ENCODE data around the gene METTL17. TPM values are rescaled to one million over a fixed set of nuclear protein-coding genes. Genes with fewer than 3 reads are reported as not detected.
A peak's percentile ranks its signal among the peaks of the same experiment; 100 is the strongest.
"Not testable (repeated sequence)": the region's sequence is repeated elsewhere in the genome, so short reads cannot be mapped to it uniquely, and the experiment has no call there.

The METTL17 gene
- total and polyA plus RNA-seq, 7 donors: 24.0 to 103 (median 76.4) TPM

DNA sequence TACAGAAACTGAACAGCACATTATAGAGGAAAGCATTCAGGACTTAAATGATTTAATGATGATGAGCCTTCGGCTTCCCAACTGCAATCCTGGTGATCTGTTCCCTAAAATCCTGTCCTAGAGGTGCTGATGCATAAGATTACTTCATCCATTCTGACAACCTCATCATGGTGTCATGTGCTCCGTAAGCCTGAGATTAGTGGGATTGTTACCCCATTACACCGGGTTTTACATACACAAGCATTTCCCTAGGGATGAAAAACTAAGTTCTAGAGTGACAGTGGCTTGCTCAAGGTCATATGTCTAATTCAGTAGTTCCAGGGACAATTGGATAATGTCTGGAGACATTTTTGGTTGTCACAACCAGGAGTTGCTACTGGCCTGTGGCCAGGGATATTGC, 47.4 kb downstream of the METTL17 start:
- peaks cover 0 to 24% (median 20%) of the 10 kb centered on the region in 4 donors for H3K4me1 ChIP-seq
- intact Hi-C loops (cut with DNase I): no loop called here
- H3K27me3 ChIP-seq: no peaks in the 10 kb centered on the region
- 87 to 94% methylated on average over 3 of the region's 3 CpGs for WGBS, 2 donors
- no peak for DNase-seq
- H3K36me3 ChIP-seq: no peaks in the 10 kb centered on the region
- H3K9me3 ChIP-seq: no peaks in the 10 kb centered on the region
- no peak for TF ChIP-seq EP300 (IDR thresholded peaks at IDR 0.05)
- TF ChIP-seq POLR2AphosphoS5 (IDR thresholded peaks at IDR 0.05): no peak
- no peak for TF ChIP-seq POLR2A (IDR thresholded peaks at IDR 0.05)
- TF ChIP-seq, protein P1, sequence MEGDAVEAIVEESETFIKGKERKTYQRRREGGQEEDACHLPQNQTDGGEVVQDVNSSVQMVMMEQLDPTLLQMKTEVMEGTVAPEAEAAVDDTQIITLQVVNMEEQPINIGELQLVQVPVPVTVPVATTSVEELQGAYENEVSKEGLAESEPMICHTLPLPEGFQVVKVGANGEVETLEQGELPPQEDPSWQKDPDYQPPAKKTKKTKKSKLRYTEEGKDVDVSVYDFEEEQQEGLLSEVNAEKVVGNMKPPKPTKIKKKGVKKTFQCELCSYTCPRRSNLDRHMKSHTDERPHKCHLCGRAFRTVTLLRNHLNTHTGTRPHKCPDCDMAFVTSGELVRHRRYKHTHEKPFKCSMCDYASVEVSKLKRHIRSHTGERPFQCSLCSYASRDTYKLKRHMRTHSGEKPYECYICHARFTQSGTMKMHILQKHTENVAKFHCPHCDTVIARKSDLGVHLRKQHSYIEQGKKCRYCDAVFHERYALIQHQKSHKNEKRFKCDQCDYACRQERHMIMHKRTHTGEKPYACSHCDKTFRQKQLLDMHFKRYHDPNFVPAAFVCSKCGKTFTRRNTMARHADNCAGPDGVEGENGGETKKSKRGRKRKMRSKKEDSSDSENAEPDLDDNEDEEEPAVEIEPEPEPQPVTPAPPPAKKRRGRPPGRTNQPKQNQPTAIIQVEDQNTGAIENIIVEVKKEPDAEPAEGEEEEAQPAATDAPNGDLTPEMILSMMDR (IDR thresholded peaks at IDR 0.05): no peak
- H3K27ac ChIP-seq: peak overlapping the region in 1 of 4 donors; percentile 17
- H3K4me3 ChIP-seq: no peak overlapping the region

- peak; percentile 97 for DNase-seq
- Histone ChIP-seq H3K4me3 (peak overlapping the region in 1 of 4 donors; percentile 13), H3K27ac (peak overlapping the region; percentile 74 to 86 (median 80)), H3K27me3 (no peaks in the 10 kb centered on the region), H3K9me3 (no peaks in the 10 kb centered on the region), H3K4me1 (peaks cover 0 to 35% (median 23%) of the 10 kb centered on the region in 4 donors), H3K36me3 (no peaks in the 10 kb centered on the region)
- WGBS, 2 donors: 15 to 49% methylated on average over 10 of the region's 10 CpGs
- TF ChIP-seq EP300 (IDR thresholded peaks at IDR 0.05): peak in 1 of 4 donors; percentile 15
- TF ChIP-seq, protein P1 (IDR thresholded peaks at IDR 0.05): no peak
- TF ChIP-seq POLR2A (IDR thresholded peaks at IDR 0.05): no peak
- peak; percentile 40 to 81 (median 78) for TF ChIP-seq POLR2AphosphoS5 (IDR thresholded peaks at IDR 0.05)
- intact Hi-C loops (cut with DNase I): loop anchor here (2.0 kb wide), 1 partner anchor 14 kb away; the partner anchor contains the start of gene NDRG2
Measured at GRCh38 chr14:21038441-21039422, 49.0 kb downstream of the METTL17 start.

DNA sequence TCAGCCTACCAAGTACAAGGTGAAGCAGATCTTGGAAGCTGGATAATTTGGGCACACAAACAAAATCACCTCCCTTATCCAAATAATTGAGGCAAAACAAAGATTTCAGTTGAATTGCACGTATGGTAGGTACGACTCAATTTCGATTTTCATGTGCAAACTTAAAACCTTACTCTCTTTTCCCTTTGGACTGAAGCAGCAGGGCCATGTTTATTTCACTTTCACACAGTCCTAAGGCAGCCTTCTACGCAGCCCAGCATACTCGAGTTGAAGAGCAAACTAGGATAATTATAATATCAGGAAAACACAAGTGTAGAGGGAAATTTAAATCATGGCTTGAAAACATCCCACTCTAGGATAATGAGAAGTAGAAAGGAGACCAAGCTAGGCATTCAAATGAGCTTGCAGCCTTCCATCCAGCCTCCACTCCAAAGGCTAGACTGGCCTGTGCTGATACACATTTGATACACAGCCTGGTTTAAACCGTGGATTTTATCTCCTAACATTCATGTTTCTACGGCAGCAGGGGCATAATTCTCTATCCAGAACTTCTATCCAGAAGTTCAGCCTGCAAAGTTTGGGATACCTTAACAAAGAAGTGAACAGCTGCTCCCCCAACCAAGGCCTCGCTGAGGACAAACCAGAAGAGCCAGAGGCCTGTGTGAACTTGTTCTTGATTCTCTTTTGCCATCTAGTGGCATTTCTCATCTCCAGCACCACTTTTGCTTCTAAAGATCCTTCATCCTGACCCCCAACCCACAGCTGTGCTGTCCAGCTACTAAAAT, 50.0 kb downstream of the METTL17 start:
- H3K27ac ChIP-seq: peak overlapping the region; percentile 74 to 86 (median 80)
- H3K4me3 ChIP-seq: peak overlapping the region in 1 of 4 donors; percentile 13
- DNase-seq: peak; percentile 81
- no peaks in the 10 kb centered on the region for H3K36me3 ChIP-seq
- WGBS, 2 donors: 33 to 64% methylated on average over 8 of the region's 8 CpGs
- H3K27me3 ChIP-seq: no peaks in the 10 kb centered on the region
- intact Hi-C loops (cut with DNase I): loop anchor here (1.0 to 5.0 kb wide), 4 partner anchors 15 to 183 kb away; partner anchors contain the start of gene NDRG2
- TF ChIP-seq POLR2A (IDR thresholded peaks at IDR 0.05) (no peak), POLR2AphosphoS5 (IDR thresholded peaks at IDR 0.05) (peak in 1 of 4 donors; percentile 22)
- TF ChIP-seq, protein P1 (IDR thresholded peaks at IDR 0.05): peak; percentile 66 to 74 (median 72)
- H3K9me3 ChIP-seq: no peaks in the 10 kb centered on the region
- peaks cover 0 to 38% (median 26%) of the 10 kb centered on the region in 4 donors for H3K4me1 ChIP-seq

GRCh38 chr14:21040370-21040925, 50.7 kb downstream of the METTL17 start:
- H3K36me3 ChIP-seq: no peaks in the 10 kb centered on the region
- WGBS, 2 donors: 78 to 85% methylated on average over 8 of the region's 8 CpGs
- H3K27ac ChIP-seq: peak overlapping the region in 1 of 4 donors; percentile 86
- no peak for DNase-seq
- no peaks in the 10 kb centered on the region for H3K27me3 ChIP-seq
- H3K4me1 ChIP-seq: peaks cover 0 to 38% (median 26%) of the 10 kb centered on the region in 4 donors
- intact Hi-C loops (cut with DNase I): loop anchor here (1.0 to 5.0 kb wide), 3 partner anchors 26 to 184 kb away; no protein-coding TSS in a partner anchor
- no peak overlapping the region for H3K4me3 ChIP-seq
- H3K9me3 ChIP-seq: no peaks in the 10 kb centered on the region
- no peak for TF ChIP-seq EP300 (IDR thresholded peaks at IDR 0.05)
- TF ChIP-seq POLR2AphosphoS5 (IDR thresholded peaks at IDR 0.05): no peak
- TF ChIP-seq, protein P1 (IDR thresholded peaks at IDR 0.05): no peak
- no peak for TF ChIP-seq POLR2A (IDR thresholded peaks at IDR 0.05)

DNA sequence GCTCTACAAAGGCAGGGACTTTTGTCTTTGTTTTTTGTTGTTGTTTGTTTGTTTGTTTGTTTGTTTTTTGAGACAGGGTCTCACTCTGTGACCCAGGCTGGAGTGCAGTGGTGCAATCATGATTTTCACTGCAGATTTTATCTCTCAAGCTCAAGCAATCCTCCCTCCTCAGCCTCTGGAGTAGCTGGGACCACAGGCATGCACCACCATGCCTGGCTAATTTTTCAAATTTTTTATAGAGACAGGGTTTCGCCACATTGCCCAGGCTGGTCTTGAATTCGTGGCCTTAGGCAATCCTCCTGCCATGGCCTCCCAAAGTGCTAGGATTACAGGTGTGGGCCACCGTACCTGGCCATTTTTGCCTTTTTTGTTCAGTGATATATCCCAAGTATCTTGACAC, 51.2 kb downstream of the METTL17 start:
- DNase-seq, H3K9me3 ChIP-seq, H3K27ac ChIP-seq, H3K27me3 ChIP-seq, H3K4me3 ChIP-seq, H3K36me3 ChIP-seq: not testable (repeated sequence)
- H3K4me1 ChIP-seq: peaks cover 0 to 38% (median 26%) of the 10 kb centered on the region in 4 donors
- 85 to 87% methylated on average over 3 of the region's 3 CpGs for WGBS, 2 donors
- intact Hi-C loops (cut with DNase I): loop anchor here (1.0 to 5.0 kb wide), 3 partner anchors 27 to 184 kb away; no protein-coding TSS in a partner anchor

Measured in sigmoid colon (tissue), 7 donors.